DMS153 treated with DMSO at 0.1 percent for 48 hours (cell line): Measurements from ENCODE around the gene AQP9.

Source experiments
- DNase-seq: peaks from one replicate; lab custom pipeline; 2025; ENCODE audit not compliant: unreplicated experiment; lab: John Stamatoyannopoulos, UW

AQP9 gene

DNA sequence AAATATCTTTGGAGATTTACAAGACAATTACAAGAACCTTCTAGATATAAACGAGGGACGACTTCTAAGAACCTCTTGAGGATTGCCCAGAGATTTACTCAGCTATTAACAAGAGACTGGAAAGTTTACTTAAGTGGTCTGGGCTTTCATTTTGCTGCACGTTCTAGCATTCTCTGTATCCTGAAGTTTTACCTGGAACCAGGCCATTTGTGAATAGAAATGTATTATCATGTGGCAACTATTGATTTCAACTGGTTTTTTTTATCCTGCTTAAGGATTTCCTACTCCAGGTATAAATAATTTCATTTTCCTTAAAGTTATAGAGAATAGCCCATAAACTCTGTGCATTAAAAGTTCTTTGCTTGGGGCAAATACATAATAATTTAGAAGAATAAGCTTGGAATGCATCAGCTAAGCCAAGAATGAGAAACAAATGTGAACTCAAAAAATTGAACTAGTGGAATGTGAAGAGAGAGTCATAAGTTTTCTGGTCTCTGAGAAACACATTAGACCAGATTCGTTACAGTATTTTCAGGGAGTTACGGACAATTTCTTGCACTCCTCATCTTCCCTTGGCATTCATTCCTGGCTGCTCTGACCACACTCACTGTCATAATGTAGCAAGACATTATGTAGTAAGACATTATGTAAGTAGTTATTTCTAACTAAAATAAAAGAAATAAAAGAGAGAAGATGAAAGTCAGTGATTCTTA, 1.3 kb downstream of the AQP9 start:
- DNase-seq: no peak

DNA sequence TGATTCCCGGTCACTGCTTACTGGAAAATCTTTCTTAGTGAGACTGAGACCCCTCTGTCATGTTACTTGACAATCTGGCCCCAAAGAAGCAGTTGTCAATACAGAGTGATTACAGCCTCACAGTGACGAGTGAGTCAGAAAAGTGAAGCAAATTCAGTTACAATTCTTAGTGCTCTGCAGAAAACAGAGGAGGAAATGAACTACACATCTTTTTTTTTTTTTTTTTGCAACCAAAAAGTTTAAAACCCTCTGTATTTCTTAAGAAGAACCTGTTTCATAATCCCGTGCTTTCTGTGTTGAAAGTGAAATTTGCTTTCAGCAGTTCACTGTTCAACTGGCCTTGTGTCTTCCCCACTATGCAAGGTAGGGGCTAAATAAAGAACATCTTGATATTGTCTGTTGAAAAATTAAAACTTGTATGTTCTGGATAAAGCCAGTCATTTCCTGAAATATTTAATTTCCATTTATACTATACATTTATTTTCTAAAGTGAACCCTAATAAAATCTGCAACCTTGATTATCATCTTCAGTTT, 1.9 kb downstream of the AQP9 start:
- no peak for DNase-seq

DNA sequence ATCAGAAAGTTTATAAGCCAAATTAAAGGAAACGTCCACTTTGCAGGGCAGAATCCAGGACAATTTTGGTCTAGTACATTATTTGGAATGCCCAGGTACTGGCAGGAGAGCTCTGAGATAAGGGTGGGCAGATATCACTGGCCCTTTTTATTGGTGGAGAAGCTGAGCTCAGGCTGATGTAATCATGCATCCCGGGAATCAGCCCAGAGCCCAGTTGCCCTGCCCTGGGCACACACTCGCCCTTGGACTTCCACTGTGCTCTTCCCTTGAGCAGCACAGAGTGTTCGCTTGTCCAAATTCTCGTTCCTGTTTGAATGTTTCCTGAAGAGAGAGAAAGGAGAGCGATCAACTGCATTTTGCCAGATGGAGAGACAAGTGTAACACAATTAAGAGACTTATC, 3.7 kb downstream of the AQP9 start:
- no peak for DNase-seq

DNA sequence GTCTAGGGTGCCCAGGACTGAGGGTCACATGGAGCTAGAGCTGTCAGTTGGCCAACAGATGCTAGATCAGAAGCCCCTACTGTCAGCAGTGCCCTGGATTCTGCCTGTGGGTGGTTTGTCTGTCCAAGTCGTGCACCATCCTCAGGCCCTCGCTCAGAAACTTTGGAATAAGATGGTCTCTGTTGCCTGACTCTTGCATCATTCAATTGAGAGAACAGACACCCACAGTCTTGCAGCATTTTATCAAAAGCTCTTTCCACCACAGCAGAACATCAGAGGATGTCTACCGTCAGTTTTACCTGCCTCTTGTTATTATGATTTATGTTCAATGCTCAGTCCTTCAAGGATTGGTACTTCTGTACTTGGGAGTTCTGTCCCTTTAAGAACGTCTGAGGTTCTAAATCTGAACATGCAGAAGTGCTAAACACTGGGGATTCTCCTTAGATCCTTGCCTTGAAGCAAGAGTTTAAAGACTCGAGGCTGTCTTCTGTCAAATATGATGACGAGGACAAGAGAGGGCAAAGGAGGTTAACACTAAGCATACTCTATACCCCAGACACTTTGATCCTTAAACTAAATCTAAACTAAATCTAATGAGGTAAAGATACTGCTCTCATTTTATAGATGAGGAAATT, 4.8 kb downstream of the AQP9 start:
- DNase-seq: no peak

DNA sequence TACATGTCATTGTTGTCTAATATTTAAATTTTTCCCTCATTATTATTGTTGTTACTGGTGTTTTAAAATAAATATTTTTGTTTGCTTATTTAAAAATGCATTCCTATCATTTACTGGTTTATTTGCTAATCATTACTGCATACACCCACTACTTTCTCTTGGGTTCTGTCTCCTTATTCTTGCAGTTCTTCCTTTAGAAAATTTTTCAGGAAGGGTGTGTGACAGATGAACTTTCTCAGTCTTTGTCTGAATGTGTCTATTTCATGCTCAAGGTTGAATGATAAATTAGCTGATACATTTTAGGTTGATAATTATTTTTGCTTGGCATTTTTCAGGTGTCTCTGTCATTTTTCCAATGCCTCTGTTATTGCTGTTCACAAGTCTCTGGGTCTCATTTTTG, 7.4 kb downstream of the AQP9 start:
- DNase-seq: no peak

DNA sequence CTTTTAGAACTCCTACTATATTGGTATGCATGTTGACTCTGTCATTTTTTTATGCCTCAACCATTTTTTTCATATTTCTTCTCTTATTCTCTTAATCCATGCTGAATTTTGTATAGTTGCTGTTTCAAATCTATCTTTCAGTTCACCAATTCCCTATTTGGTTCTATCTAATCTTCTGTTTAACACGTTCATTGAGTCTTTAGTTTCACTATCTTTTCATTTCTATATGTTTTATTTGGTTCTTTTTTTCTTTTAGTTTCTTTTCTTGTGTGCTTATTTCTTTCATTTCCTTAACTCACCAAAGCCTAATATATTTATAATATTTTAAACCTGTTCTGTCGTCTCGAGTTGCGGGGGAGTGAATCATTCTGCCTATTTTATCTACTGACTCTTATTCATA, 8.0 kb downstream of the AQP9 start:
- no peak for DNase-seq

DNA sequence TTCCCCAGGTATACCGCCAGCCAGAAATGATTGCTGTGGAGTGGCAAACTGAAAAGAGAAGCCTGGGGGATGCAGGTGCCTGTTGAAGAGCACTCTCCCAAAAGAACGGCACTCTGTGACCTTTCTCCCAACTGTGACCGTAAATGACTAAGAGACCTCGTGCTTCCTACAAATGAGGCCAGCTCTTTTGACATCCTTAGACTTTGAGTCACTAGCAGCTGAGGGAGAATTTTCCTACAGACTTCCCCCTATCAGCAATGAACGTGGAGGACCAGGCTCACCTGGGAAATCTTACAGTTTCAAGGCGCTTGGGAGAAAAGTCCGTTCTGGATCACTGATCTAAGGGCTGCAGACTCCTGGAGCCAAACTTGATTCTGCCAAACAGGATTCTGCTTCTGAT, 8.6 kb downstream of the AQP9 start:
- no peak for DNase-seq

DNA sequence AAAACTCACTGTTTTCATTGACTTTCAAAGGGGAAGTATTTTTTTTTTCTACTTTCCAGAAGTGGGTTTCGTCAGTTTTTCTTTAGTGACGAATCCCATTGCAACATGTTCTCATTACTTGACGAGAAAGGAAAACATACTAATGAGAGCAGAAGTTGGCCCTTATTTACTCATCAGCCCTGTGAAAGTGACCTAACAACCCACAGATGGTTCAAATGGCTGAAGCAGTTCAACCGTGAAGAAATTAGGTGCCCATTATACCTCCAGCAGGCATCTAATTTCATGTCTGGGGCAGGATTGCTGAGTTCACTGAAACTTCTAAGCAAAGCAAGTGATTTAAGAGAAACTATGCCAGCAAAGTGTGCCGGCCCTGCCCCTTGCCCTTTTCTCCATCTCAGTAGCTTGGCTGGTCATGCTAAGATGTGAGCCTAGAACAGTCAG, 9.0 kb downstream of the AQP9 start:
- DNase-seq: no peak

DNA sequence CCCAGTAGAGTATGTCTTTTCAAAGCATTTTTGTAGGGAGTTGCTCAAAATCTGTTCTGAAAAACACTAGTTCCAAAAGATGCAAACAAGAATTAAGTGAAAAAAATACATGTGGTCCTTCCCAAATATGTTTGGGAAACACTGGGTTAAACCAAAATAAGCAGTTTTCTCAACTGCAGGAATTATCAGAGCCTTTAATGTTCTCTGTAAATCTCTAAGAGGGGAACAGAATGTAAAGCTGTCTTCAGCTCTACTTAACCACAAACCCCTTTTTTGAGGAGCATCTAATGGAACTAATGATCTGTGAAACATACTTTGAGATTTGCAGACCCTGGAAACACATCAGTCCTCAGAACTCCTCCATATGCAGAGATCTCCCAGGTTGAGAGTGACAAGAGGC, 9.9 kb downstream of the AQP9 start:
- no peak for DNase-seq

DNA sequence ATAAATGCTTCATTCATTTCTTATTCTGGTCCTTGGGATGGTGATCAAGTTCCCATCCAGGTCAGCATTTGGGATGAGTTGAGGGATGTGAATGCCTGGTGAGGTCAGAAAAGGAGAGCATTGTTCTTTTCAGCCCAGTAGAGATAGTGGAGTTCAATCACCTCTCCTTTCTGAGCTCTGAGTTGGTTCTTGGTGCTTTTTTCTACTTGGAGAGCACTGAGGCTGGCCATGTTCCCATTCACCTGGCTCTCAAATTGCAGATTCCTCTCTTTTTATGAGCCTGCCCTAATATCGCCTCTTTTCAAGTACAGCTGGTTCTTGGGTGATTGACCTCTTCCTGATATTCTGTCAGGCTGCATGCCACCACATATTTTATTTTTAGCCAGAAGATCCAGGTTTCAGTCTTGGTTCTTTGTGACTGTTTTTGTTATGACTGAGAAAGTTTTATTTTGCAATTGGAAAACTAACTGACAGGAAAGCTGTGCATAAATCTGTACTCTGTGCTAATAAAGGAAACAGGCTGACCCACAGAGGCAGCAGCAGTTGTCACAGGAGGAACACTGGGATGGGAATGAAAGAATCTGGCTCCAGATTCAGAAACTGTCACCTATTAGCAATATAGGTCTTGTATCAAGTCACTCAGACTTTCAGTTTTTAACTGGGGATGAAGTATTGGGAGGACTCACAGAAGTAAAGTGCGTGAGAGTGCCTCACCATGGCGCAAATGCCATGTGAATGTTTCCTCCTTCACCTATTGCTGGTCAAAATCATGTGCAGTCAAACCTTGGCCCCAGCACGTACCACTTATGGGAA, 10.7 kb downstream of the AQP9 start:
- DNase-seq: no peak

DNA sequence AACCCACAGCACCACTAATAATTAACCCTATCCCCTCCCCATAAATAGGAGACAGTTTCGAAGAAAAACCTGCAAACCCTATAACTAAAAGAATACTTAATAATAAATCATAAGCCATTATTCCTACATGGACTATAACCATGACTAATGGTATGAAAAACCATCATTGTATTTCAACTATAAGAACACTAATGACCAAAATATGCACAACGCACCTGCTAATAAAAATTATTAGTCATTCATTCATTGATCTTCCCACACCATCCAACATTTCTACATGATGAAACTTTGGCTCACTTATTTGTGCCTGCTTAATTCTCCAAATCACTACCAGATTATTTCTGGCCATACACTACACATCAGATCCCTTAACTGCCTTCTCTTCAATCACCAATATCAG, 16.6 kb downstream of the AQP9 start:
- DNase-seq: no peak

DNA sequence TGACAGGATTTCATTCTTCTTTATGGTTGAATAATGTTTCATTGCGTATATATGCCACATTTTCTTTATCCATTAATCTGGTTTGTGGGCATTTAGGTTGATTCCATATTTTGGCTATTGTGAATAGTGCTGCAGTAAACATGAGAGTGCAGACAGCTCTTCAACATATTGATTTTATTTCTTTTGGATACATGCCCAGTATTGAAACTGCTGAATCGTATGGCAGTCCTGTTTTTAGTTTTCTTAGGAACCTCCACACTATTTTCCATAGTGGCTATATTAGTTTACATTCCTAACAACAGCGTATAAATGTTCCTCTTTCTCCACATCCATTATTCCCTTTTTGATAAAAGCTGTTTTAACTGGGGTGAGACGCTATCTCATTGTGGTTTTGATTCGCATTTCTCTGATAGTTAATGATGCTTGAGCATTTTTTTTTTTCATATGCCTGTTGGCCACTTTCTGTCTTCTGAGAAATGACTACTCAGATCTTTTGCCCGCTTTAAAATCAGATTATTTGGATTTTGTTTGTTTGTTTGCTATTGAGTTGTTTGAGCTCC, 21.7 kb downstream of the AQP9 start:
- peak; percentile 11 for DNase-seq

DNA sequence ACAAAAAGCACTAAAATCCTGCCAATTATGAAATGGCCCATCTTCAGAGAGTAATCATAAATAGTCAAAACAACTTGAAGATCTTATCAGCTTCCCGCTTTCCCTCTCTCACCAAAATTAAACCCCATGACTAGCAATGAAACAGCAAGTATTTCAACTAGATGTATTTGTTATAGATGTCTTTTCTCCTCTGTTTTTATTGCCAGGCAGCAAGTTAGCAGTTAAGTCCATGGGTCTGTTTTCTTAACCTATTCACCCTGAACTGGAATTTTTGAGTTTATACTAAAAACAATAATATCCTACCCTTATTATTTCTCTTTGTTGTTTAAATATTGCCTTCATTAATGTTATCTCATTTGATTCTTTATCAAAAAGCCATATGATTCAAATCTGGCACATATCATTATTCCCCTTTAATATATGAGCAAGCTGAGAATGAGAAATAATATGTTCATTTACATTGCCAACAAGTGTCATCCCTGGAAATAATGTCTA, 23.3 kb downstream of the AQP9 start:
- no peak for DNase-seq

DNA sequence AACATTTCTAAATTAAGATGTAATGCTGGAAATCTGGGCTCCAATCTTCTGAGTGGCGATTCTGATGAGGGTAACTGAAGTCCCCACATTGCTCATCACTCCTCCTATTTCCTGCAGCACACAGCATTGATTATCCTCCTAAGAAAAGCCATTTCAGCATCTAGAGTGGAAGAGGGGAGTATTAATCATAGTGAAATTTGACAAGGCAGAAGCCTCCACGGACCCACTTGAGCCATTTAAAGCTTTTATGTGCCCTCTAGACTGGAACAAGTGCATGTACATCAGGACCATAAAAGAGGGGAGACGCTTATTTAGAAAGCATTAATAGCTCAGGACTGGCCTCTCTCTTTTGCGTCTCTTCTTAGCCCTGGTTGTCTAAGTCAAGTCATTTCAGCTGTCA, 25.8 kb downstream of the AQP9 start:
- no peak for DNase-seq

DNA sequence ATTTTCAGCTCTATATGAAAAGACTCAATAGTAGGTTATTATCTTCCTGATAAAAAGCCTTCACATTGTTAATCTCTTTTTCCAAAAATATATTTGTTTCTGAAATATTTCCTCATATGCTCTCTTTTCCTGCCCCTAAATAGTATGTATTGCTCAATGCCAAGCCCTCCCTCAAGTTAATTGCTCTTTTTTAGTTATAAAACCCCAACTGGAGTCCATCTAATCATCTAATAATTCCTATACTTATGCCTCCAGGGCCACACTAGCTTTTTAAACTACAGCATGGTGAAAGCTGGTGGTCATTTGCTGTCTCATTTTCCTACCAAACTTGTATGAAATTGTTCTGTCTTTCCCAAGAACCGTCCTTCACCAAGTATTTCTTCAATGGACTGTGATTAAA, 26.7 kb downstream of the AQP9 start:
- DNase-seq: no peak

DNA sequence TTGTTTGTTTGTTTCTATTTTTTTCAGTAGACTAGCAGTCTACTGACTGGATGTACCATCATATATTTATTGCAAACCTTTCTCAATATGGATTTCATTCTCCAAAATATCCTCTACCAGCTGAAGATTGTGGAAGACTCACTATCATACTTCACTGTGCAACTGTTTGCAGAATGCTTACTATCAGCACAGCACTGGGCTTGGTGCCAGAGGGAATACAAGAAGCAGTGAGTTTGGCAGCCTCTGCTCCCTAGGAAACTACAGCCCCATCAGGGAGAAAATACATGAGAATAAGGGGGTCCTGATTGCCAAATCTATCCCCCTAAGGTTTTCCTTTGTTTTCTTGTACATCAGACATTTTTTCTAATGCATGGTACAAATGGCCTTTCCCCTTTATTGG, 27.5 kb downstream of the AQP9 start:
- DNase-seq: no peak

DNA sequence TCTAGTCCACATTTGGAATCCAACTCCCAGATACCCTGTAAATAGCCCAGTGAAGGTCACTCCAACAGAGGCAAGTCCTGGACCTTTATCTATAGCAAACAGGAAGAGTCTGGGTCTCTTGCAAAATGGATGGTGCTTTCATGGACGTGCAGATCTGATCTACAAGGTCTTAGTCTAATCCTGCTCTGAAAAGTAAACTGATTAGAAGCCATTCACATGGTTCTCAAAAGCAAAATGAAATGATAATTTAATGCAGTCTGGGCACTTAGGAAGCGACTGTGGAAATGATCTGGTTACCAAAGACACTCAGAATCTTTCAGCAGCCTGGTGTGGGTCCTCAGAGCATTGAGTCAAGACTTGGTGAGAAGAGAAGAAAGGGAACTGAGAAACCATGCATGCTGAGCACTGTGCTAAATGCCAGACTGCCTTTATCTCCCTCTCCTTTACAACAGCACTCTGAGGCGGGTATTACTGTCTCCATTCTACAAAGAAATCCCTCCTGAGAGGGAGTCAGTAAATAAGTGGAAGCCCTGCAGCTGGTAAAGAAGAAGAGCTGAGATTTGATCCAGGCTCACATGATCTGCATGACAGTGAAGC, 29.0 kb downstream of the AQP9 start:
- no peak for DNase-seq

DNA sequence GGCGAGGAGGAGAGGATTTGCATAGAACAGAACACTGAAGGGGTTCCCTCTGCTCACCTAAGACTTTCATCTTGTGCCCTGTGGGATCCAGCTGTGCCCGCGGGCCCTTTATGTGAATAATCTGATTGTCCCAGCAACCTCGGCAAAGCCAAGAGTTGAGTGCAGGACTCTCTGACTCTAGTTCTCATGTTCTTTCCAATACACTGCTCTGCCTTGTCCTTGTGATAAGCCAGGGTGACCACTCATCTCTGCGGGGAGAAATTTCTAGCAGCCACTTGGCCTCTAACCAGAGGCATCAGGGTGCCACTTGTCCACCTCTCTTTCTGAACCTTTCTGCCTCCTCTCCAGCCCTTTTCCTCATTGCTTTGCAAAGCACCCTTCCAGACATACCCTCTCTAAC, 31.8 kb downstream of the AQP9 start:
- DNase-seq: no peak

DNA sequence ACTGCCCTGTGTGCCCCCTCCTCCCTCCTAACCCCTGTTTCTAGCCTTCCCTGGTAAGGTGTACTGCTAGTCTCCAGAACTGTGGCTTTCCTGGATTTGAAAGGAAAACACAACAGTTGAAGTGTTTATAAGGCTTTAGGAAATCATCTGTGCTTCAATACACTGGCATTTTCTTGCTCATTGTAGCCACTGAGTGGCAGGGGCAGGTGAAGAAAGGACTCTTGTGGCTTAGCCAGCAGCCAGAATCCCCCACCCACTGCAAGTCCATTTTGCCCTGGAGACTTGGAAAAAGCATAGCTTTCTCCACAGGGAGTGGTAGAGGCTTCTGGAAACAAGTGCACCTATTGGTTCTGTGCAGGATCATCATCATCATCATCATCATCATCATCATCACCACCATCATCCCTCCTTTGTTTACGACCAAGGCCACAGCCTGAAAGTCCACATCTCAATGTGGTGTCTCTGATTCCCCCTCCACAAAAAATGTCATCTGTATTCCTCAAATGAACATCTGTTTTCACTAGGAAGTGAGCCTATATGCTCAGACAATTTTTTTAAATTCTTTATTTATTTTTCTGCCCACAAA, 33.4 kb downstream of the AQP9 start:
- DNase-seq: no peak

DNA sequence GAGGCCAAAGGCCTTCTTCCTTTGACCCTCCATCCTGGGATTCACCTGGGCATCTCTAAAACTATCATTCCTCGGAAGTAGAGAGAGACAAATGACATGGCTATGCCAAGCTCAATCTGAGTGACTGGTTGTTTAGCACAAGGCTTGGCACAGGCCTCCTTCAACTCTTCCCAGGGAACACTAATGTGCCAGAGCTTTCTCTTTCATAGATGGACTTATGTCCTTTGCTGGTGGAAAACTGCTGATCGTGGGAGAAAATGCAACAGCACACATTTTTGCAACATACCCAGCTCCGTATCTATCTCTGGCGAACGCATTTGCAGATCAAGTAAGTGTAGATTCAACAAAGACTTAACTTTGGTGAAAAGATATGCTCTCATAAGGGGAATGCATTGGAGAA, 36.5 kb downstream of the AQP9 start:
- no peak for DNase-seq

DNA sequence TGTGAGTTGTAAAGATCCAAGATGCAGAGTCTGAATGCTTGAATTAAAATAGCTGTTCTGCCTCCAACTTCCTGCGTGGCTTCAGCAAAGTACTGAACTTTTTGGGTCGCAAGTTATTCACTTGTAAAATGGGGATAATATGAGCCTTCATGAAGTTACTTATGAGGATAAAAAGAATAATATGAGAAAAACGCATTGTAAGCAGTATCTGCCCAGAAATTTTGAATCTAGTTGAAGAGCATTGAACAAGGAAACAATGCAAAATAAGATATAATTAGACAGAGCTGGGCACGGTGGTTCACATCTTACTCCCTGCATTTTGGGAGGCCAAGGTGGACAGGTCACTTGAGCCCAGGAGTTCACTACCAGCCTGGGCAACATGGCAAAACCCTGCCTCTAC, 37.8 kb downstream of the AQP9 start:
- DNase-seq: no peak
